HG03442 (cell line): ENCODE results near the gene TDRD1.
A peak's percentile ranks its signal among the peaks of the same experiment; 100 is the strongest.

Experiments
- ATAC-seq: cut with Tn5 transposase; IDR thresholded peaks from one replicate; pipeline ENCODE4 v1.9.1; 2021; ENCODE audit warnings: mild to moderate bottlenecking, moderate library complexity; ENCODE audit not compliant: unreplicated experiment

TDRD1 gene

DNA sequence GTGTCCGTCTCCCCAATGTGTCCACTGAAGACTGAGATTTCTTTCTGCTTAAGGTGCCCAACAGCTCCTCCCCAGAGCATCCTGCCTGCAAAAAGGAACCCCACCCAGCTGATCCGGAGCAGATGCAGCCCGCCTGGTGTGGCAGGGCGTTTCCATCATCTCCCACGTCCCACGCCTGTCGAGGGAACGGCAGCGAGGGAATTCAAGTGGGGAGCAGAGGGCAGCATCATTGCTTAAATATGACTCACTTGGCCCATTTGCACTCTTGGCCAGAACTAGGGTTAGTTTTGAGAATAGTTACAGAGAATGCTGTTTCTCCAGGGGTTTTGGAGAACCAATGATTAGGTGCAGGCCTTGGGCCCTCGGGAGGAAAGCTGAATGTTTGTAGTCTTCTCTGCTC lies 80.7 kb downstream of the TDRD1 start:
- ATAC-seq: no peak

DNA sequence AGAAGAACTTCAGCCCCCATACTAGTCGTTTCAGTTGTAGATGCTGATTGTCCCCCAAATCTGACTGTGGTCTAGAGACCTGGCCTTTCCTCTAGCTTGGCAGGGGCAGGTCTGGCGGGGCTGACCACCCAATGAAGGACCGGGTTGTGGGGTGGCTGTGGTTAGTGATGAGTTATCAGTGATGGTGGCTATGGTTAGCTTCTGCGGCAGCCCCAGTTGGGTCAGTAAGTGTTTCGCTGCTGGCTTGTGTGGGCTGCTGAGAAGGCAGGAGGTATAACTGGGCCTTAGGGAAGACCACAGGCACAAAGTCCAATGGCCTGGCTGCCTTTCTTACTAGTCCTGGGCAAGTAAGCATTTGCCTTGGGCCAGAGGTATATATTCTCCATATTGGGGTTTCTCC lies 81.2 kb downstream of the TDRD1 start:
- ATAC-seq: no peak

DNA sequence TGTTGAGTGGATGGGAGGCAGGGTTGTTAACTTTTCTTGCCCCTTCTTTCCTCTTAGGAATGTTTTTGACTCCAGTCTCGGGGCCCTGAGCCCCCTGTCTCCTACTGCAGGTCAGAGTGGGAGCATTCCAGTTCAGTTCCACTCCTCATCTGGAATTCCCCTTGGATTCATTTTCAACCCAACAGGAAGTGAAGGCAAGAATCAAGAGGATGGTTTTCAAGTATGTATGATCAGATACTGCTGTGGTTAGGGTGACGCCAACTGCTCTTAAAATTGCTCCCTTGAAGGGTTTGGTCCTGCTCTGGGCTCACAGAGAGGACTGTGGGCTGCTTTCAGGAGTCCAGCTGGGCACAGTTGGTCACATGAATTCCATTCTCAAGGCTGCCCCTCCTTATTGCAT lies 81.9 kb downstream of the TDRD1 start:
- ATAC-seq: peak; percentile 59

DNA sequence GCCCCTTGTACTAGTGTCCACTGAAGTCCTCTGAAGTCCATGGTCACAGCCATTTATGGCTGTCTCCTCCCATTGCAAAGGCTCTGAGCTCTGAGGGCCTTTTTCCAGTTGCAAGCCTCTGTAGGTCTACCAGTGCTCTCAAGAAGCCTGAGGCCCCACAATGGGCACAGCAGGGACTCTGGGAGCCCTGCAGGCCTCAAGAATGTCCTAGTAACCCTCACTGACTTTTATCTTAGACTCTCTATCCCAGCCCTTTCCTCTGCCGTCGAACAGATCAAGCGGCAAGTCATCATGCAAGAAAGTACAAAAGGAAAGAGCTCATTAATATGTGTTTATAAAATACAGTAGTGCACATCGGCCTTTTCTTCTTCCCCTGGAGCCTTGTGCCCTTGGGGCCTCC lies 83.3 kb downstream of the TDRD1 start:
- ATAC-seq: no peak

DNA sequence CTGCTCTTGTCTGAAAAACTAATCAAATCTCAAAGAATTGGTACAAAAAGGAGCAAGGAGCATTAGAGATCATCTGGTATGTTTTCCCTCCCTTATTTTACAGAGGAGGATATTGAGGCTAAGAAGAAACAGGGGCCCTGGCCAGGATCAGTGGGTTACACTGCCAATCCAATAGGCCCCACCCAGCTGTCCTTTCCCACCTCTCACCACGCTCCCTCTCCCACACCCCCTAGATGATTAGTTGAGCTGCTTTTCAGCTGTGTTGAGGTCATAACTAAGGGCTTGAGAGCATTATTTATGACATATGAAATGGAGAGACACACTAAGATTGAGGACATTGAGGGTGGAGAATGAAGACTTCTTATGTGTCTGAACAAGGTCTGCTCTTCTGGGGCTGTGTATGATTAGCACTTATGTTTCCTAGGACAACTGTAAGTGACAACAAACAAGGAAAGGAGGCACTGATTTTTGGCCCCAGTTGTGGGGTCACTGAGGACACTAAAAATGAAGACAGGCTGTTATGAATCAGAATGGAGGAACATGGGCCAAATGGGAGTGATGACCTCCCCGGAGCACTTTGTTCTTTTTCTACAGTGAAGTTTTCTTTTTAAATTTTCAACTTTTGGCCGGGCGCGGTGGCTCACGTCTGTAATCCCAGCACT lies 86.4 kb downstream of the TDRD1 start:
- no peak for ATAC-seq

DNA sequence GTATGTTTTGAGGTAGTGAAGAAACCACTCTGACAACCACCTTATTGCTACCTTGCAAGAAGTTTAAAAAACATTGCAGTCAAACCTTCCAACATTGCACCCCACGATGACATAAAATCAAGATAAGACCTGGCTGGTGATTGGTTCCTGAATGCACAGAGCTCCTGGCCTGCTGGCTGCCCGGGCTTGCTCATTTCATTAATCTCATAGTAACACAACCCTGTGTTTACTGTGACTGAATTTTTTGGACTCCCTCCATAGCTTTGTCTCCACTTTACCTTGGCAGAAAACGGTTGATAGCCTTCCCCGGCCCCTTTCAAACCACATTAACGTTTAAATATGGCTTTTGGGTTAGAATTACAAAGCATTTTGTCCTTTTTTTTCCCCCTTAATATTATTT lies 87.4 kb downstream of the TDRD1 start:
- ATAC-seq: no peak

DNA sequence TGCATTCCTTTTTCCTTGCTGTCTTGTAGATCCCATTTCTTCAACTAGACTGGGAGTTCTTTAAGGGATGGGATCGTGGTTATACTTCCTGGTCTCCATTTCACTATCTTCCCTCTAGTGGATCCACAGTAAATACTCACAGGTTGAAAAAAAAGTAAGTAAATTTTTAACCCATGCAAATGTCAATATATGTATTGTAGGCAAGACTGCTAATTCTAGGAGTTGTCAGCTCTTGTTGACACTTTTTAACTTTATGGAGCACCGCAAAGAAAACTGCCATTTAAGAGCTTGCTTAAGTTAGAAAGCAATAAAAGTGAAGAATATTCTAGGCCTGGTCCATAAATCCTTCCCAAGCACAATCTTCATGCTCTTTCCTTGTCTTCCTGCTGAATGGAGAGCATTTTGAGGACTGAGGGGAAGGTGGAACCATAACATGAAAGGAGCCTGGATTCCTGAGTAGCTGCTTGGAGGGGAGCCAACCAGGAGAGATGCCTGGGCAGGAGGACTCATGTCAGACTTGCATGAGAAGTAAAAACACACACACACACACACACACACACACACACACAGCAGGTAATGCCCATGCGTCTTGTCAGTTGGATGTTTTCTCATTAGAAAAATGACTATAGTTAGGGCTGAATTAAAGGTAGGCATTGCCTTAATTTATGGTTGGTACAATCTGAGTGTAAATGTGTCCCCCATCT lies 92.1 kb downstream of the TDRD1 start:
- no peak for ATAC-seq

DNA sequence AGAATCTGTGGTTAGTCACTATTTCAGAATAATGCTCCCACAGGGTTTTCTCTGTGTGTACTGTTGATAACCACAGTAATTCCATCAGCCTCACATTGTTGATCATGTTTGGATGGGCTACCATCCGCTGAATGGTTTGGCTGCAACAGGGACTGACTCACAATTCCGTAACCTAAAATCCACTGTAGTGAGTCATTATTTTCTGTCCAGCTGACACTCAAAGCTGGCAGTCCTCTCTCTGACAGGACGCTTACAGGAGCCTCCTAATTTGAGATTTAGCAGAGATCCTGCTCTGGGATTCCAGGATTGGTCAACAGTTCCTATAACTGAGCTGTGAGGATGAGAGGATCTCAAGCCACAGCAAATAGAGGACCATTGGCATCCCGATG lies 92.6 kb downstream of the TDRD1 start:
- no peak for ATAC-seq

DNA sequence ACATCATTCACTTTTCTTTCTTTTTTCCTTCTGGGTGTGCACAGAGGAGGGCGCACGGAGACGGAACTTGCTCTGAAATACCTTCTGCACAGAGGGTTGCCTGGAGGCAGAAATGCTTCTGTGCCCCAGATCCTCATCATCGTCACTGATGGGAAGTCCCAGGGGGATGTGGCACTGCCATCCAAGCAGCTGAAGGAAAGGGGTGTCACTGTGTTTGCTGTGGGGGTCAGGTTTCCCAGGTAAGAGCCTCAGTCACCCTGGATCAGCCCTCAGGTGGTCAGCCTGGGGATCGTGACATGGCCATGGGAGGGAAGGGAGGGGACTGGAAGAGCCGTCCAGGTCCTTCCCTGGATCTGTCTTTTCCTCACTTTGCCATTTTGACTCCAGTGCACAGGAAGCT lies 93.5 kb downstream of the TDRD1 start:
- no peak for ATAC-seq

DNA sequence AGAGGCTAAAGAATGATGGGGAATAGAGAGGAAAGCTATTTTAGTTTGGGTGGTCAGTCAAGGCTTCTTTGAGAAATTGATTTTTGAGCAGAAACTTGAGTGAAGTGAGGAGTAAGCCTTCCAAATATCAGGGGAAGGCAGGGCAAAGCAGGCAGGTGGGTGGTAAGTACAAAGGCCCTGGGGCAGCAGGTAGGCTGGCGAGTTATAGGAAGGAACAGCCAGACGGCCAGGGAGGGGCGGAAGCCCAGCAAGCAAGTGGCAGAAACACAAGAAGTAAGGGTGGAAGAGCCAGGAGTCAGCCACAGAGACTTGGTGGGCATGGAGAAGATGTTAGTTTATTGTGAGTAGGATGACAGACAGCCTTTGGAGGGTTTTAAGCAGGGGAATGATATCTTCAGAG lies 94.8 kb downstream of the TDRD1 start:
- no peak for ATAC-seq

DNA sequence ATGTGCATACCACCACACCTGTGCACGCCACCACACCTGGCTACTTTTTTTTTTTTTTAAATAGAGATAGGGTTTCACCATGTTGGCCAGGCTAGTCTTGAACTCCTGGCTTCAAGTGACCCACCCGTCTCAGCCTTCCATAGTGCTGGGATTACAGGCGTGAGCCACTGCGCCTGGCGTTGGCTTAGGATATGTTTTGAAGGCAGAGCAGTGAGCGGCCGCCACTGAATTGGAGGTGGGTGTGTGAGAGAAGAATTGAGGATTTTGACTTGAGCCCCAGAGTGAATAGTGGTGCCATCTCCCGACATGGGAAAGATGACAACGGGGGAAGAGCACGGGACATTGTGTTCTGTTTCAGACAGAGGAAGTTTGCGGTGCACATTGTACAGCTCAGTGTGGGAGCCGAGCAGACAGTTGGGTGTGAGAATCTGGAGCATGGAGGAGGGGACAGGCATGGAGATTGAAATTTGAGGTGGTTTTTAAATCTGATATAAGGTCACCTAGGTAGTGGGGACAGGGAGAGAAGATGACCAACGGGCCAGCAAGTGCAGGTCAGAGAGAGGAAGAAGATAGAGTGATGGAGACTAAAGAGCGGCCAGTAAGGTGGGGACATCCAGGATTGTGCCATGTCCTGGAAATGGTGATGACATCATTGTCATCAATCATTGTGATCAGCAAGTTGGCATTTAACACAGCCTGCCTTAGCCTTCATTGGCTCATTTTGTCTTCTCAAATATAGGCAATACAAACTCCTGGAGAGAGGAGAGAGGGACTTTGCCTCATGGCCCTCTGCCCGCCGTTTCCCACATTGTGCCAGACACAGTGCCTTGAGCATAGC lies 95.7 kb downstream of the TDRD1 start:
- no peak for ATAC-seq

DNA sequence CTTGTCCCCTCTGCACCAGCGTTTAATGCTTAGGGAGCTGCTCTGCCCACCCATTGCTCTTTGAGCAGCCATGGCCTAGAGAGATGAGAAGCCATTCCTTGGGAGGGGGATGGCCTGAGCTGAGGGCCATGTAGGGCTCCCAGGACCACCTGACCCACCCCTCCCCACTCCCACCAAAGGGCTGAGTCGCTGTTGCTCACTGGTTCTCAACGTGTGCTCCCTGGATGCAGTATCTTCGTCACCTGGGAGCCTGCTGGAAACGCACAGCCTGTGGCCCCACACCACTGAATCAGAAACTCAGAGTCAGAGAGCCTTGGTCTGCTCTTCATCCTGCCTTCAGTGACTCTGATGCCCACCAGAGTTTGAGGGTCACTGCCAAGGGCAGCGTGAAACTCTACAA lies 96.9 kb downstream of the TDRD1 start:
- ATAC-seq: no peak

DNA sequence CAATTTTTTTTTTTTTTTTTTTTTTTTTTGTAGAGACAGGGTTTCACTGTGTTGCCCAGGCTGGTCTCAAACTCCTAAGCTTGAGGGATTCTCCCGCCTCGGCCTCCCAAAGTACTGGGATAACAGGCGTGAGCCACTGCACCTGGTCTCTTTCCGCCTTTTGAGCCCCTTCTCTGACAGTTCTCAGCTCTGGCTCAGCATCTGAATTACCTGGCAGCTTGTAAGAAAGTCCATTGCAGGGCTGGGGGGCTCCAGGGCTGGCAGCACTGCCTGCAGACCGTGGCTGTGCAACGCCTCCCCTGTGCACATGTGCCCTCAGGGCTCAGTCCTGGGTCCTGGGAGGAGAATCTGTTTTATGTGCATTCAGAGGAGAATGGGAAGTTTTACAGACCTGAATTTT lies 97.5 kb downstream of the TDRD1 start:
- ATAC-seq: no peak

DNA sequence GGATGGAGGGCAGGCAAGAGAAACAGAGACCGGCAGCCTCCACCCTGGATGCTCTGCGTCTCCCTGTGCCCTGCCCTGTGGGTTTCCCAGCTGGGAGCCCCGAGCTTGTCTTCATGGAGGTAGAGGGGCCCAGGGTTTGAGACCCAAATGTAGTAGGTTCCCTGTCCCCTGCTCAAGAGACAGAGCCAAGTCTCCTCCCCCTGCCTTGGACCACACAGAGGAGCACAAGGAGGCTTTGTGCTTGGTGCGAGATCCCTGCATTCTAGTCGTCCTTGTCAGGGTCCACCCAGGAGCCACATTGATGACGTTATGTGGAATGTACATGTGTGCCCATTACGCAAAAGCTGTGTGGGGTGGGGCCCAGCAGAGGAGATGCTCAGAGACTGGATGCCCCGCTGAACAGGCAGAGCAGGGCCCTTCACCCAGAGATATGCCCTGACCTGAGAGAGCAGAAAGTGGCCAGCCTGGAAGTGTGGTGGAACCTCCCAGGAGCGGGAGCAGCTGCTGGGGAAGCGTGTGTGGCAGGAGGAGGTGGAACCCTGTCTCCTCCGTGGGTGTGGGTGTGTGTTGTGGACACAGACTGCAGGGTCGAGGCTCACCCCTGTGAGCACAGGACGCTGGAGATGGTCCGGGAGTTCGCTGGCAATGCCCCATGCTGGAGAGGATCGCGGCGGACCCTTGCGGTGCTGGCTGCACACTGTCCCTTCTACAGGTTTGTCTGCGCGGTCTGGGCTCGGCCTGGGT lies 99.2 kb downstream of the TDRD1 start:
- ATAC-seq: no peak

DNA sequence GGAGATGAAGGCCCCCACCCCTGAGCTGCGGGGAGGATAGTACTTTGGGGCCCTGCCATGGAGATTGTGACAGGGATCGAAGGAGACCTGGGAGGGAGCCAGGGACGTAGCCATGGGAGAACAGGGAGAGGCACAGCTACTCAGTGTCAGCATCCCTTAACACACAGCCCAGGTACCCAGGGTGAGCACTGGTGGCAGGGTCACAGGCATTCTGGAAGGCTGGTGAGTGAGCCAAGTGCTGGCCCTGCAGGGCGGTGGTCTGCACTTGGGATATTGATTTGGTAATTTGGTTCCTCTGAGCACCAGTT lies 99.7 kb downstream of the TDRD1 start:
- no peak for ATAC-seq

DNA sequence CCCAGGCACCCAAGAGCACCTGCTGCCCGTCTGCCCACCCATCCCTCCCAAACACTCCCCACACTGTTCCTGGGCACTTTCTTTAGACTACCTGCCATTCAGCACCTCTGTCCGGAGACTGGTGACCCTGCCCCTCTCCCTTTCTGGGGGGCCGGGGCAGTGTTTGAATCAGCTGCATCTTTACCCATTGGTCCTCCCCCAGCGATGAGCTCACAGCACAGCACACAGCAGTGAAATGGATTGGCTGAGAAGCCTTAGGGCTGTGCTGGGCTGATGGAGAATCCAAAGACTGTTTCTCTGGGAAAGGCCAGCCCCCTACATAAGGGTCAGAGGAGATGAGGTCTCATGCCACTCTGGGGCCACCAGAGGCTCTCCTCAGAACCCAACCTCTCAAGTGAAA lies 100.1 kb downstream of the TDRD1 start:
- no peak for ATAC-seq

DNA sequence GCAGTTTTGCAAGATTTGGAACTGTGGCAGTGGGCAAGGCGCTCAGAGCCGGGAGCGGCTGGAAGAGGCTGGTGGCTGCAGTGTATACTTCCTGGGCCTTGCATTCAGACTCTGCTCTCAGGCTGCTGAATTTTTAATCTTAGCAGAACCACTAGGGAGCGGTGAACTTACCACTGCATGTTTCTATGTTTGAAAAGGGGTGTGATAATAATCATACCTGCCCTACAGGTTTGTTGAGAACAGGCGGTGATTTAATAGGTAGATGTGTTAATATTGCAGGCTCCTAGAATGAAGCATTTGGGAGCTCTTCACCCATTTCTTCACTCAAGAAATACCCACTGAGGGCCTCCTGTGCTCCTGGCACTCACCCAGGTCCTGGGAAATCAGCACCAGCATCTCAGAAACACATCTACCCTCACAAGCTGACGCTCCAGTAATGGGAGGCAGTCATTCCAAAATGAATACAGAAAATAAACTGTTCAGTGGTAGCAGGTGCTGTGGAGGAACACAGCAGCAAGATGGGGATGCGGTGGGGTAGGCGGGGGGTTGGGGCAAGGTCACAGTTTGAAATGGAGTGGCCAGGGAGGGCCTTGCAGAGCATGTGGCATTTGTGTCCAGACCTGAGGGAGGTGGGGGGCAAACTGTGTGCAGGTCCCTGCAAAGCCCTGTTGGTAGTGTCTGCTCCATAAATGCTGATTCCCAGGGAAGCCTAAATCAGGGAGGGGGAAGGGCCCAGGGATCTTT lies 100.9 kb downstream of the TDRD1 start:
- ATAC-seq: no peak

DNA sequence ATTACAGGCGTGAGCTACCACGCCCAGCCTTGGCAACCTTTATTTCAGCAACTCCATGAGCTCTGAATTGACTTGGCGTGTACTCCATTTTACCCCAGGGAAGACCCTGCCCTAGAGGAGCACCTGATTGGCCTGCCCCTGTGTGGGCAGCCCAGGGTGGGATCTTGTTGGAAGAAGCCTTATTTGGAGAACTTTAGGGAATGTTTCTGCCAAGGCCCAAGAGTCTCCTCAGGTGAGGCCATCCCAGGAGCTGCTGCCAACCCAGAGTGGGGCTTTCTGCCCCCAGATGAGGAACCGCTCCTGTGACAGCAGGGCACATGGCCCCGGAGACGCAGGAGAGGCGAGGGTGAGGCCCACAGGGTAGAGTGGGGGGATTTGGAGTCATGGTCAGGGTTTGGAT lies 101.9 kb downstream of the TDRD1 start:
- ATAC-seq: no peak

DNA sequence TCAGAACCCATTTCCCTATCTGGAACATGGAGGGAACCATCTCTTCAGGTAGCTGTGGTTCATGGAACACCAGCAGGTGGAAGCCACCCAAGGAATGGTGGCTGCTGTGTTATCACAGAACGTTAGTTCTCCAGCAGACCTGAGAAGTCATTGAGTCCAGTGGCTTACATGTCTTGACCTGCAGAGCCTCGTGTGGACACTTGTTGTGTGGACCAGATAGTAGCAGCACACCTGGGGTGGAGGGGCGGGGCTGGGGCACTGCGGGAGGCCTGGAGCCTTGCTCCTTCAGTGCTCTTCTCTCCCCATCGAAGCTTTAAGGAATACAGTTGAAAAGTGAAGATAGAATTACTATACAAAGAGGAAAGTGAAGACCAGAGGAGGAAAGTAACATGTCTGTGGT lies 102.3 kb downstream of the TDRD1 start:
- no peak for ATAC-seq
